Iris pigment epithelial cell (primary cell): Measurements from ENCODE around the gene DEK.
A peak's percentile ranks its signal among the peaks of the same experiment; 100 is the strongest.

Source experiments
- DNase-seq: peaks from one replicate; pipeline ENCODE4 v3.0.0-alpha.2; 2011; ENCODE audit warnings: low read depth

DEK gene

GRCh38 chr6:18265787-18266522, 1.6 kb upstream of the DEK start:
- no peak for DNase-seq

GRCh38 chr6:18264923-18265377, 620 bp upstream of the DEK start:
- DNase-seq = no peak

- peak; percentile 43 for DNase-seq
Observed at GRCh38 chr6:18263418-18264218, 712 bp downstream of the DEK start.

GRCh38 chr6:18262702-18263417, 1.5 kb downstream of the DEK start:
- DNase-seq = peak; percentile 28

GRCh38 chr6:18261877-18262276, 2.5 kb downstream of the DEK start:
- DNase-seq = no peak

- DNase-seq = peak; percentile 49
Observed at GRCh38 chr6:18260448-18261106, 3.8 kb downstream of the DEK start.

- DNase-seq = no peak
Observed at GRCh38 chr6:18259675-18260447, 4.5 kb downstream of the DEK start.

GRCh38 chr6:18254793-18255192, 9.5 kb downstream of the DEK start:
- DNase-seq = no peak

- no peak for DNase-seq
Observed at GRCh38 chr6:18253635-18254034, 10.7 kb downstream of the DEK start.

- DNase-seq = no peak
Observed at GRCh38 chr6:18249271-18249670, 15.1 kb downstream of the DEK start.

- no peak for DNase-seq
Observed at GRCh38 chr6:18248698-18249097, 15.6 kb downstream of the DEK start.

- no peak for DNase-seq
Observed at GRCh38 chr6:18247002-18247401, 17.3 kb downstream of the DEK start.

GRCh38 chr6:18246205-18246604, 18.1 kb downstream of the DEK start:
- no peak for DNase-seq

- DNase-seq = no peak
Observed at GRCh38 chr6:18245642-18246041, 18.7 kb downstream of the DEK start.

- DNase-seq = no peak
Observed at GRCh38 chr6:18245079-18245478, 19.3 kb downstream of the DEK start.

- no peak for DNase-seq
Observed at GRCh38 chr6:18244251-18244650, 20.1 kb downstream of the DEK start.

GRCh38 chr6:18243302-18243893, 20.9 kb downstream of the DEK start:
- no peak for DNase-seq

GRCh38 chr6:18242062-18242851, 22.1 kb downstream of the DEK start:
- peak; percentile 96 for DNase-seq

- no peak for DNase-seq
Observed at GRCh38 chr6:18241208-18242038, 22.9 kb downstream of the DEK start.
